Smooth muscle cell (in vitro differentiated cells): ENCODE results near the gene EPS8L1. TPM values are rescaled to one million over a fixed set of nuclear protein-coding genes. Genes with fewer than 3 reads are reported as not detected.

Source experiments
- DNase-seq: peaks from one replicate; lab custom pipeline; 2025; ENCODE audit not compliant: unreplicated experiment; lab: John Stamatoyannopoulos, UW
- H2AFZ ChIP-seq: fragments of 200-600 bp; sonication (generic); 2 replicates; pipeline ENCODE4 v1.6.0; 2016; ENCODE audit warnings: antibody characterized with exemption, low read depth, mild to moderate bottlenecking
- H3F3A ChIP-seq: fragments of 200-600 bp; sonication (generic); 2 replicates; pipeline ENCODE4 v1.6.0; 2017; ENCODE audit warnings: antibody characterized with exemption, low read depth
- H3K27ac ChIP-seq: fragments of 200-600 bp; sonication (generic); 2 replicates; pipeline ENCODE4 v1.5.1; 2016; ENCODE audit warnings: low read depth, mild to moderate bottlenecking
- H3K27me3 ChIP-seq: fragments of 200-600 bp; sonication (generic); 2 replicates; pipeline ENCODE4 v1.6.1; 2016; ENCODE audit warnings: low read depth, mild to moderate bottlenecking
- H3K36me3 ChIP-seq: fragments of 200-600 bp; sonication (generic); 2 replicates; pipeline ENCODE4 v1.5.1; 2016; ENCODE audit warnings: low read depth
- H3K4me1 ChIP-seq: fragments of 200-600 bp; sonication (generic); 2 replicates; pipeline ENCODE4 v1.5.1; 2016; ENCODE audit warnings: low read depth
- H3K4me2 ChIP-seq: fragments of 200-600 bp; sonication (generic); 2 replicates; pipeline ENCODE4 v1.6.0; 2016; ENCODE audit warnings: mild to moderate bottlenecking
- H3K4me3 ChIP-seq: fragments of 200-600 bp; sonication (generic); 2 replicates; pipeline ENCODE4 v1.5.1; 2016; ENCODE audit warnings: mild to moderate bottlenecking
- H3K79me2 ChIP-seq: fragments of 200-600 bp; sonication (generic); 2 replicates; pipeline ENCODE4 v1.6.0; 2016; ENCODE audit warnings: low read depth, mild to moderate bottlenecking
- H3K9ac ChIP-seq: fragments of 200-600 bp; sonication (generic); 2 replicates; pipeline ENCODE4 v1.6.0; 2016; ENCODE audit warnings: low read depth
- H3K9me3 ChIP-seq: fragments of 200-600 bp; sonication (generic); replicated peaks from 2 replicates; pipeline ENCODE4 v1.5.1; 2016; ENCODE audit warnings: low read depth
- H4K20me1 ChIP-seq: fragments of 200-600 bp; sonication (generic); 2 replicates; pipeline ENCODE4 v1.6.0; 2016; ENCODE audit warnings: low read depth
- WGBS: methylation state at CpG from one replicate; pipeline ENCODE4 v1.1.7; 2016; ENCODE audit warnings: low lambda C conversion rate; 5-methylcytosine and 5-hydroxymethylcytosine counted together
- polyA plus RNA-seq: library from polyadenylated mRNA; unstranded; fragments of >200 nt; fragmentation: Nextera tagmentation; extraction: Ambion mirVana; gene quantifications from 2 replicates; pipeline ENCODE4 v1.2.1, GENCODE V29; 2016
- total RNA-seq: library from RNA; depleted of rRNA; stranded (reverse); fragments of >200 nt; gene quantifications from 2 replicates; pipeline ENCODE4 v1.2.3, GENCODE V29; 2014
- TF ChIP-seq, protein P1 (sequence below): fragments of 200-600 bp; sonication (generic); IDR thresholded peaks from 2 replicates; pipeline ENCODE4 v1.5.1; 2017; ENCODE audit warnings: borderline replicate concordance, mild to moderate bottlenecking, antibody characterized with exemption; ENCODE audit not compliant: insufficient read depth, poor library complexity, severe bottlenecking

The EPS8L1 gene
- total and polyA plus RNA-seq, 2 experiments from 2014 or later = 16.8 to 32.9 TPM

DNA sequence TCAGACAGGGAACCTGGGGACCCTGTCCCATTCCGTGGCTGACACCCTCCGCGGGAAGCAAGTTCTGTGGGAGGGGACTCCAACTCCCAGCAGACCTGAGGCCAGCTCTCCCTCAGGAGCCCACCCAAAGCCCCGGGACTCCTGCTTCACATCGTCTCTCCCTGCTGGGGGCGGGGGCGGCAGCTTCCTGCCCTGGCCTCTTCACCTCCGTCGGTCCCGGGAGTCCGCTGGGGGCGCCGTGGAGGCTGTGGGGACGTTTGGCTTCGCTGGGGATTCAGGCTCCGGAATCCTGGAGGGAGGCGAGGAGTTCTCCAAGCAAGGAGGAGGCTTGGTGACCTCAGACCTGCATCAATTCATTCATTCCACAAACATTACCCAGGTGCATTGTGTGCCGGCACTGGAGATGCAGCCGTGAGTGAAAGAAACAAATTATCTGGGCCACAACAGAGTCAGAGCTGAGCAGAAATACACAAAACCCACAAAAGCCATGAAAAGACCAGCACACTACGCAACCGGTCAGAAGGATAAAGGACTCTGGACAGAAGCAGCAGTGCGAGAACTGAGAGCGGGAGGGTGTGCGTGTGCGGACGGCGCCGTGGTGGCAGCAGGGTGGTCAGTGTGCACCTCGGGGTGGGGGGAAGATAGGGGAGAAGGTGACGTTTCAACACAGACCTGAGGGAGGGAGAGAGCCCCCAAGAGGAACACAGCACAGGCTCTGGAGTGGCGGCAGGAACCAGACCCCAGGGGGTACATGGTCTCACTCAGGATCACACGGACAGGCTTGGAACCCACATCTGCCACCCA, 19.0 kb downstream of the EPS8L1 start:
- H3K9me3 ChIP-seq = no peaks in the 10 kb centered on the region
- H3K79me2 ChIP-seq = no peaks in the 10 kb centered on the region
- no peak overlapping the region for H3K4me3 ChIP-seq
- no peaks in the 10 kb centered on the region for H3F3A ChIP-seq
- H3K9ac ChIP-seq = no peak overlapping the region
- WGBS = 81% methylated on average over 31 of the region's 32 CpGs
- no peak overlapping the region for H3K27ac ChIP-seq
- H3K27me3 ChIP-seq = no peaks in the 10 kb centered on the region
- no peak overlapping the region for H3K4me2 ChIP-seq
- no peaks in the 10 kb centered on the region for H3K4me1 ChIP-seq
- no peak for DNase-seq
- no peak overlapping the region for H2AFZ ChIP-seq
- peaks cover 29% of the 10 kb centered on the region for H4K20me1 ChIP-seq
- H3K36me3 ChIP-seq = no peaks in the 10 kb centered on the region
- TF ChIP-seq, protein P1, sequence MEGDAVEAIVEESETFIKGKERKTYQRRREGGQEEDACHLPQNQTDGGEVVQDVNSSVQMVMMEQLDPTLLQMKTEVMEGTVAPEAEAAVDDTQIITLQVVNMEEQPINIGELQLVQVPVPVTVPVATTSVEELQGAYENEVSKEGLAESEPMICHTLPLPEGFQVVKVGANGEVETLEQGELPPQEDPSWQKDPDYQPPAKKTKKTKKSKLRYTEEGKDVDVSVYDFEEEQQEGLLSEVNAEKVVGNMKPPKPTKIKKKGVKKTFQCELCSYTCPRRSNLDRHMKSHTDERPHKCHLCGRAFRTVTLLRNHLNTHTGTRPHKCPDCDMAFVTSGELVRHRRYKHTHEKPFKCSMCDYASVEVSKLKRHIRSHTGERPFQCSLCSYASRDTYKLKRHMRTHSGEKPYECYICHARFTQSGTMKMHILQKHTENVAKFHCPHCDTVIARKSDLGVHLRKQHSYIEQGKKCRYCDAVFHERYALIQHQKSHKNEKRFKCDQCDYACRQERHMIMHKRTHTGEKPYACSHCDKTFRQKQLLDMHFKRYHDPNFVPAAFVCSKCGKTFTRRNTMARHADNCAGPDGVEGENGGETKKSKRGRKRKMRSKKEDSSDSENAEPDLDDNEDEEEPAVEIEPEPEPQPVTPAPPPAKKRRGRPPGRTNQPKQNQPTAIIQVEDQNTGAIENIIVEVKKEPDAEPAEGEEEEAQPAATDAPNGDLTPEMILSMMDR = no peak

DNA sequence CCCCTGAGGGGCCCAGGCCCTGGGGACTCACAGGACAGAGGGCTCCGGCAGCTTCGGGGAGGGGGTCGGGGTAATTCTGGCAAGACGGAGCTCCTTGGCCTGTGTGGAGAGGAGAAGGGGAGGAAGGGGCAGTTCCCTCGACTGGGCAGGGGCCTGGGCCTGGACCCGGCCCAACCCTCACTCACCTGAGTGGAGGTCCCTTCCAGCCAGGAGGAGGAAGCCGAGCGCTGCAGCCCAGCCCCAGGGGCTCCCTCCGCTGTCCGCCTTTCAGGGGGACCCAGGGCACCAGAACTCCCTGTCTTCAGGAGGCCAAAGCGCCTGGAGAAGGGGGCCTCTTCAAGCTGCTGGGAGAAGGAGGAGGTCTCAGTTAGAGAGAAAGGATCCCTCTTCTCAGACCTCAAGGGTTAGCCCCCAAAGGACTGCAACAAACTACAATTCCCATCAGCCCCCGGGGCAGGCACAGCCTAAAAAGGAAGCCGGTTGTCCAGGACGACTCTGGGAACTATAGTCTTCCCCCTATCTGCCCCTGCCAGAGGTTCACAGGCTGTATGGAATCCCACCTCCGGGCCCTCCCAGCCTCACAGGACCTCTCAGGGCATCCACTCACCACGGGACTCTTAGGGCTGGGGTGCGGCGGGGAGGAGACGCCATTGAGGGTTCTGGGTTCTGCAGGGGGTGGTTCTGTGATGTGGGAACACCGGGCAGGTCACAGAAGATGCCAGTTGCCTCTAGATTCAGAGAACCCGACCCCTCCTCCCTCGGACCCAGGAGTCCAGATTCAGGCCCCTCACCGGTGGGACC, 19.8 kb downstream of the EPS8L1 start:
- no peak overlapping the region for H3K4me3 ChIP-seq
- TF ChIP-seq, protein P1 = no peak
- H3K9me3 ChIP-seq = no peaks in the 10 kb centered on the region
- 88% methylated on average over 18 of the region's 23 CpGs for WGBS
- H3K4me1 ChIP-seq = no peaks in the 10 kb centered on the region
- no peaks in the 10 kb centered on the region for H3K27me3 ChIP-seq
- H3K79me2 ChIP-seq = no peaks in the 10 kb centered on the region
- DNase-seq = no peak
- H3K36me3 ChIP-seq = no peaks in the 10 kb centered on the region
- H4K20me1 ChIP-seq = peaks cover 33% of the 10 kb centered on the region
- no peak overlapping the region for H2AFZ ChIP-seq
- no peak overlapping the region for H3K4me2 ChIP-seq
- no peak overlapping the region for H3K9ac ChIP-seq
- H3F3A ChIP-seq = no peaks in the 10 kb centered on the region
- no peak overlapping the region for H3K27ac ChIP-seq

DNA sequence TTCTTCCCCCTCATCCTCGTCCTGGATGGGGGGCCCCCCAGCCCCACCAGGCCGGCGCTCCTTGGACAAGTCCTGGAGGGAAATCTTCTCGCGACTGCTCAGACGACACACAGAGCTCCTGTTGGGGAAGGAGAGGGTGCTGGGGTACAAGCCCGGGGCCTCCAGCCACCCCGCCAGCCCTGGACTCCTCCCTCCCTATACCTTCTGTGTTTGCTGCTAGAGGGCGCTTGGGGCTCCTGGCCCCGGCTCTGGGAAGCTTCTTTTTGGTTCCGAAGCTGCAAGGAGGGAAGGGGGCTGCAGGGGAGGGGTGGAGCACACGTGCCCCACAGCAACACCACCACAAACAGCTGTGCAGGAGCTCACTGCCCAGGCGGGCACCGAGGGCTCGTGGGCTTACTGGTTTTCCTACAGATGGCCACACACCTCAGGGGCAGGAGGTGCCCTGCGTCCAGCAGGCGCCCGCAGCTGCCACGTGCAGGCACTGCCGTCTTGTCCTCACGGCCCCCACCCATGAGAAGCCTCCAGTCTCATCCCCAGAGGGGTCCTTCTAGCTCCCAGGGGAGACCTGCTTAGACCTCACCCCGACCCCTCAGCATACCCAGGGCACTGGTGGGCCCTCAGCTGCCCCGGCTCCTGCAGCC, 20.5 kb downstream of the EPS8L1 start:
- Histone ChIP-seq H3K79me2 (no peaks in the 10 kb centered on the region), H3F3A (no peaks in the 10 kb centered on the region)
- TF ChIP-seq, protein P1 = no peak

More for the DNA sequence above, 20.5 kb downstream of the EPS8L1 start:
- no peak overlapping the region for H3K27ac ChIP-seq
- H3K4me1 ChIP-seq = no peaks in the 10 kb centered on the region
- no peaks in the 10 kb centered on the region for H3K27me3 ChIP-seq
- no peaks in the 10 kb centered on the region for H3K36me3 ChIP-seq
- 84% methylated on average over 22 of the region's 23 CpGs for WGBS
- H2AFZ ChIP-seq = no peak overlapping the region
- H3K4me3 ChIP-seq = no peak overlapping the region
- no peak overlapping the region for H3K4me2 ChIP-seq
- DNase-seq = no peak
- H4K20me1 ChIP-seq = peaks cover 38% of the 10 kb centered on the region
- H3K9ac ChIP-seq = no peak overlapping the region
- no peaks in the 10 kb centered on the region for H3K9me3 ChIP-seq
